ENCODE results near the gene GRAP2. TPM values are rescaled to one million over a fixed set of nuclear protein-coding genes. Genes with fewer than 3 reads are reported as not detected.

Gene GRAP2
- total and polyA plus RNA-seq, 9 of the 15 experiments (the other 6 are each of a cell fraction or from before 2014, with no cell fraction given), result 4.8 to 88.7 (median 60.4) TPM

DNA sequence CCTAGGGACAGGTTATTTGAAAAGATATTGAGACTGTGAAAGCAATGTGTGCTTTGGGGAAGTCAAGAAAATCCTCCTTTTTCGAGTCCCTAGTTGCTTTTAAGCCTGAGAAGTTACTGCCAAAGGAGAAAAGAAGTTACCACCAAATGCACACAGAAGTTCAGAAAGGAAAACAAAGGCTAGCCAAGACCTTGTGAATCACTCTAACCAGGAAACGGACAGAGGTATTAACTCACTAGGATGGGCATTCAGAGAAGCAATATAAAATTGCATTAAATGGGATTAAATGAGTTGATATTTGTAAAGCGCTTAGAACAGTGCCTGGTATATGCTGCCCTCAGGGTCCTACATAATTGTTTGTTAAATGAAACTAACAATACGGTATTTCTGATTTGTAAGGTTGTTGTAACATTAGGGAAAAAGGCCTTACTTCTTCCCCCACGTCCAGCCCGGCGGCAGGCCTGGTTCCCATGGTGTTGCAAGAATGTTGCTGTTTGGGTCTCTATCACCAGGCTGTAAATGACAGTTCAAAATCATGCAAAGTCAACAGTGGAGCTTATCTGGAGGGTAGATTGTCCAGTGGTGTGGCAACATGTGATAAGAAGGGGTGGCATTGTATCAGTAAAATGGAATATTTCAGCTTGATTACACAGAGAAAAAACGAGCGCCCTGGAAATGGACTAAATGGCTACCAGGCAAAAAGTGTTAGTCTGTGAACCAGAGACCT lies 66.4 kb downstream of the GRAP2 start (continued):
- peak; percentile 41; the same call in 1 of the 2 replicates for TF ChIP-seq JUND (IDR thresholded peaks at IDR 0.05; ENCODE audit: borderline replicate concordance, low read depth, low read length)
- peak; percentile 46; the same call in 1 of the 3 replicates for TF ChIP-seq JUND (tag; IDR thresholded peaks at IDR 0.05; ENCODE audit: borderline replicate concordance, low read depth, low read length)
- no peak for TF ChIP-seq ZNF354B (CRISPR knock-in tag; IDR thresholded peaks at IDR 0.05)
- TF ChIP-seq ZFX (CRISPR knock-in tag; IDR thresholded peaks at IDR 0.05), result peak; percentile 41; the same call in 1 of the 2 replicates
- no peak for TF ChIP-seq NR2F6 (CRISPR knock-in tag; IDR thresholded peaks at IDR 0.05)
- no peak for TF ChIP-seq POU5F1 (IDR thresholded peaks at IDR 0.05; ENCODE audit: borderline replicate concordance, low read depth, low read length, partially characterized antibody)
- peak; percentile 23; the same call in 1 of the 2 replicates for TF ChIP-seq MXI1 (IDR thresholded peaks at IDR 0.05; ENCODE audit: low read depth, low read length)
- peak; percentile 32; the same call in 1 of the 2 replicates for TF ChIP-seq SMARCE1 (IDR thresholded peaks at IDR 0.05)
- no peak for TF ChIP-seq HOXB6 (CRISPR knock-in tag; IDR thresholded peaks at IDR 0.05; ENCODE audit: borderline replicate concordance)
- peak; percentile 52; the same call in 1 of the 2 replicates for TF ChIP-seq DMBX1 (CRISPR knock-in tag; IDR thresholded peaks at IDR 0.05; ENCODE audit: borderline replicate concordance)
- peak; percentile 58; the same call in 1 of the 2 replicates for TF ChIP-seq HSF4 (CRISPR knock-in tag; IDR thresholded peaks at IDR 0.05; ENCODE audit: borderline replicate concordance)
- TF ChIP-seq, protein P1, sequence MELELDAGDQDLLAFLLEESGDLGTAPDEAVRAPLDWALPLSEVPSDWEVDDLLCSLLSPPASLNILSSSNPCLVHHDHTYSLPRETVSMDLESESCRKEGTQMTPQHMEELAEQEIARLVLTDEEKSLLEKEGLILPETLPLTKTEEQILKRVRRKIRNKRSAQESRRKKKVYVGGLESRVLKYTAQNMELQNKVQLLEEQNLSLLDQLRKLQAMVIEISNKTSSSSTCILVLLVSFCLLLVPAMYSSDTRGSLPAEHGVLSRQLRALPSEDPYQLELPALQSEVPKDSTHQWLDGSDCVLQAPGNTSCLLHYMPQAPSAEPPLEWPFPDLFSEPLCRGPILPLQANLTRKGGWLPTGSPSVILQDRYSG (tag; conservative IDR thresholded peaks at IDR 0.05; ENCODE audit: low read depth), result 0 out of 2 replicates have a peak, but pooled peaks have one; percentile 32
- TF ChIP-seq, protein P2, sequence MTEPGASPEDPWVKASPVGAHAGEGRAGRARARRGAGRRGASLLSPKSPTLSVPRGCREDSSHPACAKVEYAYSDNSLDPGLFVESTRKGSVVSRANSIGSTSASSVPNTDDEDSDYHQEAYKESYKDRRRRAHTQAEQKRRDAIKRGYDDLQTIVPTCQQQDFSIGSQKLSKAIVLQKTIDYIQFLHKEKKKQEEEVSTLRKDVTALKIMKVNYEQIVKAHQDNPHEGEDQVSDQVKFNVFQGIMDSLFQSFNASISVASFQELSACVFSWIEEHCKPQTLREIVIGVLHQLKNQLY (CRISPR knock-in tag; conservative IDR thresholded peaks at IDR 0.05), result no peak
- TF ChIP-seq, protein P3, sequence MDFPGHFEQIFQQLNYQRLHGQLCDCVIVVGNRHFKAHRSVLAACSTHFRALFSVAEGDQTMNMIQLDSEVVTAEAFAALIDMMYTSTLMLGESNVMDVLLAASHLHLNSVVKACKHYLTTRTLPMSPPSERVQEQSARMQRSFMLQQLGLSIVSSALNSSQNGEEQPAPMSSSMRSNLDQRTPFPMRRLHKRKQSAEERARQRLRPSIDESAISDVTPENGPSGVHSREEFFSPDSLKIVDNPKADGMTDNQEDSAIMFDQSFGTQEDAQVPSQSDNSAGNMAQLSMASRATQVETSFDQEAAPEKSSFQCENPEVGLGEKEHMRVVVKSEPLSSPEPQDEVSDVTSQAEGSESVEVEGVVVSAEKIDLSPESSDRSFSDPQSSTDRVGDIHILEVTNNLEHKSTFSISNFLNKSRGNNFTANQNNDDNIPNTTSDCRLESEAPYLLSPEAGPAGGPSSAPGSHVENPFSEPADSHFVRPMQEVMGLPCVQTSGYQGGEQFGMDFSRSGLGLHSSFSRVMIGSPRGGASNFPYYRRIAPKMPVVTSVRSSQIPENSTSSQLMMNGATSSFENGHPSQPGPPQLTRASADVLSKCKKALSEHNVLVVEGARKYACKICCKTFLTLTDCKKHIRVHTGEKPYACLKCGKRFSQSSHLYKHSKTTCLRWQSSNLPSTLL (IDR thresholded peaks at IDR 0.05), result no peak
- TF ChIP-seq SMARCA4 (IDR thresholded peaks at IDR 0.05), result peak; percentile 18; the same call in 1 of the 2 replicates
- peak in 1 of 2 experiments; percentile 96; a peak in 3 of 4 replicates for TF ChIP-seq FOXA3 (CRISPR knock-in tag; conservative IDR thresholded peaks at IDR 0.05 in 1 of 2, IDR thresholded peaks at IDR 0.05 in 1 of 2)
- TF ChIP-seq HDAC1 (IDR thresholded peaks at IDR 0.05), result no peak
- TF ChIP-seq PHB (CRISPR knock-in tag; IDR thresholded peaks at IDR 0.05), result no peak
- TF ChIP-seq CREB1 (IDR thresholded peaks at IDR 0.05), result no peak
- TF ChIP-seq CREB1 (CRISPR knock-in tag; IDR thresholded peaks at IDR 0.05), result no peak
- 0 out of 4 replicates have a peak, but pooled peaks of 1 of the 2 experiments have one; percentile 24 for TF ChIP-seq RCOR1 (IDR thresholded peaks at IDR 0.05; ENCODE audit: borderline replicate concordance in 1 of 2, low read depth in 2 of 2, low read length in 2 of 2)
- peak; percentile 60 for TF ChIP-seq CBFA2T2 (conservative IDR thresholded peaks at IDR 0.05)
- TF ChIP-seq RBM25 (IDR thresholded peaks at IDR 0.05; ENCODE audit: low read depth, low read length, severe bottlenecking), result no peak
- TF ChIP-seq NFE2 (IDR thresholded peaks at IDR 0.05; ENCODE audit: low read depth), result peak; percentile 12; the same call in 1 of the 2 replicates
- TF ChIP-seq ZNF41 (CRISPR knock-in tag; conservative IDR thresholded peaks at IDR 0.05), result no peak
- peak; percentile 81 for TF ChIP-seq ARID1B (IDR thresholded peaks at IDR 0.05)
- TF ChIP-seq CBFA2T3 (IDR thresholded peaks at IDR 0.05), result peak; percentile 76

Measured in K562 (cell line).